K562 (cell line): ENCODE measurements around the gene EIF4E2. TPM values are rescaled to one million over a fixed set of nuclear protein-coding genes. Genes with fewer than 3 reads are reported as not detected.

Experiments
- ATAC-seq: fragments of 200-7000 bp; cut with Tn5 transposase; 3 replicates; pipeline ENCODE4 v1.9.1; 2020; ENCODE audit warnings: moderate library complexity
- BruUV-seq: library from RNA; stranded (reverse); fragments of 400-500 nt; replicated peaks from 2 replicates; lab custom pipeline; 2021; lab: Mats Ljungman, UMichigan
- CTCF ChIA-PET: fragments of 300-600 bp; formaldehyde crosslinking; extraction: SDS; loops from one replicate; lab custom pipeline; 2021; ENCODE audit warnings: low intra/inter-chr PET ratio; lab: Yijun Ruan, JAX
- POLR2A ChIA-PET: fragments of 300-600, 350-650 bp; sonication (Branson Sonifier 250); formaldehyde crosslinking; extraction: SDS; loops from one replicate; lab custom pipeline; 2021; ENCODE audit warnings: antibody characterized with exemption, inconsistent platforms; lab: Yijun Ruan, JAX
- DNase-seq, 4 experiments: peaks; one replicate each; pipeline versions ENCODE4 v3.0.0 to v3.0.0-alpha.2; 2011 to 2018; ENCODE audit warnings: low spot score in 3 of 4, mixed read lengths in 3 of 4; ENCODE audit errors: extremely low read depth in 1 of 4
- FAIRE-seq: peaks from 2 replicates; lab custom pipeline; 2011; peaks lifted over from hg19 to GRCh38; lab: Jason Lieb, UNC
- H2AFZ ChIP-seq: 2 replicates; pipeline ENCODE4 v1.6.0; 2011; ENCODE audit warnings: low read depth, low read length, control low read depth, inconsistent platforms
- H3K27ac ChIP-seq: fragments of 200-600 bp; 3 replicates; pipeline ENCODE4 v1.8.0; 2011; ENCODE audit warnings: low read depth, mild to moderate bottlenecking, control low read depth, inconsistent platforms, low read length, moderate library complexity, mixed read lengths; ENCODE audit errors: extremely low read depth
- H3K27me3 ChIP-seq, 2 experiments: fragments of 300-600 bp in 1 of 2; 2 replicates in 1 of 2; 3 replicates in 1 of 2; pipeline versions ENCODE4 v1.6.0 to v1.8.0; 2011; ENCODE audit warnings: inconsistent platforms in 2 of 2, low read length in 2 of 2, mild to moderate bottlenecking in 1 of 2, mixed read lengths in 1 of 2, moderate library complexity in 1 of 2; ENCODE audit not compliant: control insufficient read depth in 2 of 2, insufficient read depth in 2 of 2
- H3K36me3 ChIP-seq: fragments of 300-600 bp; 3 replicates; pipeline ENCODE4 v1.8.0; 2011; ENCODE audit warnings: mild to moderate bottlenecking, low read length, inconsistent platforms; ENCODE audit not compliant: control insufficient read depth, insufficient read depth
- H3K4me1 ChIP-seq, 2 experiments: fragments of 200-600 bp in 1 of 2; replicated peaks in 1 of 2; 2 replicates in 1 of 2; 3 replicates in 1 of 2; pipeline versions ENCODE4 v1.5.1 to v1.8.0; 2011; ENCODE audit warnings: inconsistent platforms in 2 of 2, low read length in 2 of 2, mild to moderate bottlenecking in 1 of 2, mixed read lengths in 1 of 2, moderate library complexity in 1 of 2; ENCODE audit not compliant: control insufficient read depth in 2 of 2, insufficient read depth in 2 of 2
- H3K4me2 ChIP-seq: 2 replicates; pipeline ENCODE4 v1.6.1; 2011; ENCODE audit warnings: low read length, control low read depth, inconsistent platforms, mixed read lengths; ENCODE audit not compliant: insufficient read depth
- H3K4me3 ChIP-seq: fragments of 200-600 bp; sonication (generic), shearing (Covaris generic); 2 replicates; pipeline ENCODE4 v1.5.1; 2016; ENCODE audit warnings: control low read depth, inconsistent platforms
- H3K79me2 ChIP-seq: fragments of 200-600 bp; 3 replicates; pipeline ENCODE4 v1.8.0; 2011; ENCODE audit warnings: low read length, inconsistent platforms; ENCODE audit not compliant: control insufficient read depth, insufficient read depth
- H3K9ac ChIP-seq, 2 experiments: 2 replicates each; pipeline versions ENCODE4 v1.6.0 to v1.6.1; 2011; ENCODE audit warnings: low read depth in 2 of 2, low read length in 2 of 2, control low read depth in 1 of 2, inconsistent platforms in 1 of 2, mild to moderate bottlenecking in 1 of 2, mixed read lengths in 1 of 2; ENCODE audit not compliant: insufficient read depth in 1 of 2
- H3K9me1 ChIP-seq: one replicate; pipeline ENCODE4 v1.6.0; 2011; ENCODE audit warnings: inconsistent platforms, mild to moderate bottlenecking, low read length, moderate library complexity; ENCODE audit not compliant: control insufficient read depth, insufficient read depth
- H3K9me3 ChIP-seq: replicated peaks from 2 replicates; pipeline ENCODE4 v1.5.1; 2011; ENCODE audit warnings: low read depth, low read length, inconsistent platforms; ENCODE audit not compliant: control insufficient read depth, insufficient read depth
- H4K20me1 ChIP-seq: replicated peaks from 2 replicates; pipeline ENCODE4 v1.6.1; 2011; ENCODE audit warnings: low read length, inconsistent platforms, mixed read lengths; ENCODE audit not compliant: control insufficient read depth, insufficient read depth
- CBX3 ChIP-seq, 2 experiments: IDR thresholded peaks; 1 replicate in 1 of 2; 2 replicates in 1 of 2; pipeline ENCODE4 v1.6.1; 2012; ENCODE audit warnings: inconsistent platforms in 2 of 2, low read length in 2 of 2, borderline replicate concordance in 1 of 2, control low read depth in 1 of 2
- DACH1 ChIP-seq: fragments of 450-650 bp; IDR thresholded peaks from 2 replicates; pipeline ENCODE4 v1.6.1; 2018; ENCODE audit not compliant: partially characterized antibody
- HIVEP1 ChIP-seq: fragments of 250-450 bp; sonication (Bioruptor Pico); IDR thresholded peaks from 2 replicates; pipeline ENCODE4 v1.4.0; 2020; ENCODE audit warnings: mild to moderate bottlenecking
- NR2C2 ChIP-seq, 2 experiments: fragments of 200-800 bp in 1 of 2; sonication (Bioruptor generic) in 1 of 2; sonication (generic) in 1 of 2; formaldehyde crosslinking in 1 of 2; IDR thresholded peaks; 2 replicates each; pipeline versions ENCODE4 v1.6.1 to v1.8.0; 2016 to 2022; ENCODE audit warnings: mild to moderate bottlenecking in 1 of 2, missing compliant biosample characterization in 1 of 2, missing genetic modification characterization in 1 of 2, missing genetic modification reagents in 1 of 2
- SAFB ChIP-seq: fragments of 200-400 bp; formaldehyde crosslinking; IDR thresholded peaks from 2 replicates; pipeline ENCODE4 v1.6.1; 2017; ENCODE audit warnings: low read depth, low read length, borderline replicate concordance
- WGBS: fragments of 100-300 bp; shearing (Covaris generic); methylation state at CpG from one replicate; pipeline ENCODE4 v1.1.6; 2016; ENCODE audit warnings: low coverage, mixed read lengths; ENCODE audit not compliant: insufficient coverage; ENCODE audit errors: missing lambda C conversion rate; 5-methylcytosine and 5-hydroxymethylcytosine counted together
- in situ Hi-C: fragments of 300-500 bp; cut with MboI; formaldehyde crosslinking; loops from 4 replicates; pipeline ENCODE4 v1.15.0; 2018; ENCODE audit warnings: inconsistent platforms, mixed read lengths
- intact Hi-C: fragments of 100-400 bp; cut with micrococcal nuclease; formaldehyde crosslinking; loops from 2 replicates; pipeline ENCODE4 v1.14.2; 2022
- polyA plus RNA-seq, 8 experiments: library from polyadenylated mRNA; depleted of rRNA in 4 of 8; stranded (reverse) in 5 of 8; unstranded in 3 of 8; fragments of >200 nt; fragmentation: Nextera tagmentation in 2 of 8; fragmentation: Illumina TruSeq in 1 of 8; extraction: Ambion mirVana in 2 of 8; extraction: Trizol in 1 of 8; gene quantifications; 2 replicates each; pipeline versions ENCODE4 v1.2.1 to v1.2.3, GENCODE V29; 2011 to 2014; ENCODE audit warnings: inconsistent platforms in 1 of 8, missing spikeins in 1 of 8
- total RNA-seq, 7 experiments: library from RNA; depleted of rRNA in 6 of 7; stranded (reverse); fragments of >200 nt in 6 of 7; fragmentation: Illumina TruSeq in 2 of 7; extraction: Trizol in 2 of 7; gene quantifications; 2 replicates each; pipeline versions ENCODE4 v1.2.1 to v1.2.3, GENCODE V29; 2011 to 2021; ENCODE audit warnings: low replicate concordance in 1 of 7

The EIF4E2 gene
- total and polyA plus RNA-seq, 9 of the 15 experiments (the other 6 are each of a cell fraction or from before 2014, with no cell fraction given) = 33.9 to 169 (median 77.5) TPM

DNA sequence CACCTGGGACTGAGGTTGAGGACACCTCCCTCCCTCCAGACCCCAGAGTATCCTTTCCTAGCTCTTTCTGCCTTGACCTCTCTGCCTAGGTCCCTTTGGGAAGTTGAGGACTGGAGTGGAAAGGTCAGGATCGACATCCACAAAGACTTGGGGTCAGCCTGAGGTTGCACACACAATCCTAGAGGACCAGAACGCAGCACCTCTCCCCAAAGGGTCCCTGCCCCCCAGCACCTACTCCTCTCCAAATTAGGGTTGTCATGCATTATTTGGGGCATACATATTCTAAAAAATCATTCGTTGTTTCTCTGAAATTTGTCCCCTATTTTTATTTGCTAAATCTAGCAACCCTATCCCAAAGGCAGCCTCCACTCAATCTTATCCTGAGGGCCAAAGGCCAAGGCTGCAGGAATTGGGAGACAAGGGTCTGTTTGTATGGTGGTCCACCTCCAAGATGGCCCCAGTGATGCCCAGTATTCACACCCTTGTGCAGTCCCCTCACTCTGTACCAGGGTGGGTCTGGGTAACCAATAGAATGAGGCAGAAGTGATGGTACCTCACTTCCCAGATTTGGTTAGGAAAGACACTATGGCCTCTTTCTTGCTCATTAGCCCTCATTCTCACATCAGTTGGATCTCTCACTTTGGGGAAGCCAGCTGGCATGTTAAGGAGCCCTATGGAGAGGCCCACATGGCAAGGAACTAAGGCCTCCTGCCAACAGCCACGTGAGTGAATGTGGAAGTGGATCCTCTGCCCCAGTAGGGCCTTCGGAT, 14.5 kb upstream of the EIF4E2 start:
- no peaks in the 10 kb centered on the region for H3K36me3 ChIP-seq
- TF ChIP-seq NR2C2 (CRISPR knock-in tag; IDR thresholded peaks at IDR 0.05) = no peak
- TF ChIP-seq NR2C2 (tag; IDR thresholded peaks at IDR 0.05) = no peak
- TF ChIP-seq SAFB = no peak
- TF ChIP-seq HIVEP1 (CRISPR knock-in tag) = no peak
- TF ChIP-seq CBX3 (IDR thresholded peaks at IDR 0.05; ENCODE audit: borderline replicate concordance in 1 of 2, low read length in 2 of 2) = 0 out of 3 replicates have a peak, but pooled peaks of 1 of the 2 experiments have one; percentile 45
- no peak for TF ChIP-seq DACH1
- TF ChIP-seq, all 486 proteins: peak for 1
- H3K27ac ChIP-seq = no peak overlapping the region
- no peak for DNase-seq
- no peak for FAIRE-seq
- H3K4me2 ChIP-seq = no peak overlapping the region
- WGBS = 5% methylated on average over 5 of the region's 5 CpGs
- H3K79me2 ChIP-seq = no peaks in the 10 kb centered on the region
- ChIA-PET POLR2A (no interaction called here), CTCF (no interaction called here)
- no peaks in the 10 kb centered on the region for H3K9me1 ChIP-seq
- no peaks in the 10 kb centered on the region for H4K20me1 ChIP-seq
- no peak overlapping the region for H2AFZ ChIP-seq
- H3K9ac ChIP-seq = no peak overlapping the region
- H3K9me3 ChIP-seq = no peaks in the 10 kb centered on the region
- intact Hi-C loops = no loop called here
- ATAC-seq = no peak
- BruUV-seq = no TSS peak
- no peak overlapping the region for H3K4me3 ChIP-seq
- peaks cover 0 to 4% of the 10 kb centered on the region in 2 experiments; a peak in 1 of 5 replicates for H3K27me3 ChIP-seq
- peaks cover 0 to 21% of the 10 kb centered on the region in 2 experiments; a peak in 2 of 5 replicates for H3K4me1 ChIP-seq
- in situ Hi-C loops = no loop called here
